ENCODE results near the gene HNRNPA3. TPM values are rescaled to one million over a fixed set of nuclear protein-coding genes. Genes with fewer than 3 reads are reported as not detected.
A peak's percentile ranks its signal among the peaks of the same experiment; 100 is the strongest.
"Not testable (repeated sequence)": the region's sequence is repeated elsewhere in the genome, so short reads cannot be mapped to it uniquely, and the experiment has no call there.

HNRNPA3 gene
- total RNA-seq, 2 experiments from 2014 or later, result 68.2 to 450 TPM

DNA sequence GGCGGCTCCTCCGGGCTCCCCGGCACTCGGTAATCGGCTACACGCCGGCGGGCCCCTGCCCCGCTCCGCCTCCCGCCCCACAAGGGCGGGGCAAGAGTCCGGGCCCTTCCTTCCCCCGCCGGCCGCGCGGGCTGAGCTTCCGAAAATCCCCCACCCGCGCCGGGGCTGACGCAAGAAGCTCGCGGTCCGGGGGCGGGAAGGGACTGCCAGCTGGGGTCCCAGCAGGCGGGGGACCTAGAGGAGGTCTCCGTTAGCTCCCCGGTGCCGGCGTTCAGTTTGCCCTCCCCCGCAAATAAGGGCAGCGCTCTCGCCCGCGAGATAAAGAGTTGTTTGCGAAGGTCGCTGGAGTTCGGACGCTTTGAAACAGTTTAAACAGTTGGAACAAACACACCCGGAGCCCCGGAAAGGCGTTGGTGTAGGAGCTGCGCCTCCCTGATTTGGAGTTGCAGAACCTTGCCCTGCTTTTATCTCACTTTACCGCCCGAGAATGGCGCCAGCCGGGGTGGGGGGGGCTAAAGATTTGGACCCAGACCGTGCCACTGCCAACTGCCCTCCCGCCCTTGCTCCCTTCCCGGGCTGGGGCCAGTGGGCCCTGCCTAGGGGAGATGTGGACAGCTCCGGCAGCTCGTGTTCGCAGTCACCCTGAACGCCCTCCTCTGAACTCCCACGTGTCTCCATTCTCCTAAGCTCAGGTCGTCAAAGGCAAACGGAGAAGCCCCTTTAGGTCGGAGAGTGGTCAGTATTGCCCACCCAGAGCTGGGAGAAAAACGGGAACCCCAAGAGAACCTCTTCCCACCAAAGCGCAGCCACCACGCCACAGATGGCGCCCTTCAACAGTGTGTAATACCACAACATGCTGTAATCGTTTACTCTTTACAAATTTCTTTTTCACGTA is 52.3 kb downstream of the HNRNPA3 start, which contains the start of gene NFE2L2:
TSS of gene NFE2L2 (minus strand) at position 35 of the 895 bp plus-strand sequence. CDS start 151 bp downstream, outside the sequence.
- DNase-seq (ENCODE audit: low spot score), result peak; percentile 93
- H3K79me2 ChIP-seq (ENCODE audit: insufficient read depth, low read depth, low read length), result peaks cover 35% of the 10 kb centered on the region
- peaks cover 26% of the 10 kb centered on the region for H4K20me1 ChIP-seq (ENCODE audit: insufficient read depth, low read length)
- peak within 1 kb of the TSS; percentile 78 for H3K4me3 ChIP-seq (ENCODE audit: low read depth, low read length, poor library complexity, severe bottlenecking)
- peaks cover 38% of the 10 kb centered on the region for H3K4me1 ChIP-seq (ENCODE audit: insufficient read depth, low read length, poor library complexity, severe bottlenecking)
- peak within 1 kb of the TSS; percentile 94 for H3K27ac ChIP-seq (ENCODE audit: low read depth, low read length, poor library complexity, severe bottlenecking)
- peak within 1 kb of the TSS; percentile 91 for H3K4me2 ChIP-seq (ENCODE audit: low read length)
- ChIA-PET POLR2A (interaction anchor here (0.6 to 5.2 kb wide), 23 partner anchors 8 to 439 kb away, joined by 3 to 52 read pairs (median 3); partner anchors contain the start of gene HNRNPA3), CTCF (ENCODE audit: unreplicated experiment) (interaction anchor here (0.9 to 1.7 kb wide), 5 partner anchors 21 to 100 kb away, joined by 3 to 4 read pairs (median 3); no protein-coding TSS in a partner anchor)
- no peaks in the 10 kb centered on the region for H3K9me3 ChIP-seq (ENCODE audit: low read length)
- BruUV-seq (replicated peaks), result TSS peak; percentile 92
- H2AFZ ChIP-seq (ENCODE audit: low read length), result peak within 1 kb of the TSS; percentile 70
- H3K36me3 ChIP-seq (ENCODE audit: insufficient read depth, low read length), result peaks cover 19% of the 10 kb centered on the region
- no peaks in the 10 kb centered on the region for H3K9me2 ChIP-seq (ENCODE audit: insufficient read depth, low read length)
- intact Hi-C loops (cut with micrococcal nuclease; ENCODE audit: unreplicated experiment), result loop anchor here (1.0 to 10.0 kb wide), 3 partner anchors 38 to 1190 kb away; partner anchors contain the start of genes PJVK and PRKRA
- TF ChIP-seq, protein P1, sequence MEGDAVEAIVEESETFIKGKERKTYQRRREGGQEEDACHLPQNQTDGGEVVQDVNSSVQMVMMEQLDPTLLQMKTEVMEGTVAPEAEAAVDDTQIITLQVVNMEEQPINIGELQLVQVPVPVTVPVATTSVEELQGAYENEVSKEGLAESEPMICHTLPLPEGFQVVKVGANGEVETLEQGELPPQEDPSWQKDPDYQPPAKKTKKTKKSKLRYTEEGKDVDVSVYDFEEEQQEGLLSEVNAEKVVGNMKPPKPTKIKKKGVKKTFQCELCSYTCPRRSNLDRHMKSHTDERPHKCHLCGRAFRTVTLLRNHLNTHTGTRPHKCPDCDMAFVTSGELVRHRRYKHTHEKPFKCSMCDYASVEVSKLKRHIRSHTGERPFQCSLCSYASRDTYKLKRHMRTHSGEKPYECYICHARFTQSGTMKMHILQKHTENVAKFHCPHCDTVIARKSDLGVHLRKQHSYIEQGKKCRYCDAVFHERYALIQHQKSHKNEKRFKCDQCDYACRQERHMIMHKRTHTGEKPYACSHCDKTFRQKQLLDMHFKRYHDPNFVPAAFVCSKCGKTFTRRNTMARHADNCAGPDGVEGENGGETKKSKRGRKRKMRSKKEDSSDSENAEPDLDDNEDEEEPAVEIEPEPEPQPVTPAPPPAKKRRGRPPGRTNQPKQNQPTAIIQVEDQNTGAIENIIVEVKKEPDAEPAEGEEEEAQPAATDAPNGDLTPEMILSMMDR (conservative IDR thresholded peaks at IDR 0.05; ENCODE audit: low read length), result peak; percentile 76
- TF ChIP-seq EZH2phosphoT487 (IDR thresholded peaks at IDR 0.05; ENCODE audit: borderline replicate concordance, low read depth, low read length), result no peak

DNA sequence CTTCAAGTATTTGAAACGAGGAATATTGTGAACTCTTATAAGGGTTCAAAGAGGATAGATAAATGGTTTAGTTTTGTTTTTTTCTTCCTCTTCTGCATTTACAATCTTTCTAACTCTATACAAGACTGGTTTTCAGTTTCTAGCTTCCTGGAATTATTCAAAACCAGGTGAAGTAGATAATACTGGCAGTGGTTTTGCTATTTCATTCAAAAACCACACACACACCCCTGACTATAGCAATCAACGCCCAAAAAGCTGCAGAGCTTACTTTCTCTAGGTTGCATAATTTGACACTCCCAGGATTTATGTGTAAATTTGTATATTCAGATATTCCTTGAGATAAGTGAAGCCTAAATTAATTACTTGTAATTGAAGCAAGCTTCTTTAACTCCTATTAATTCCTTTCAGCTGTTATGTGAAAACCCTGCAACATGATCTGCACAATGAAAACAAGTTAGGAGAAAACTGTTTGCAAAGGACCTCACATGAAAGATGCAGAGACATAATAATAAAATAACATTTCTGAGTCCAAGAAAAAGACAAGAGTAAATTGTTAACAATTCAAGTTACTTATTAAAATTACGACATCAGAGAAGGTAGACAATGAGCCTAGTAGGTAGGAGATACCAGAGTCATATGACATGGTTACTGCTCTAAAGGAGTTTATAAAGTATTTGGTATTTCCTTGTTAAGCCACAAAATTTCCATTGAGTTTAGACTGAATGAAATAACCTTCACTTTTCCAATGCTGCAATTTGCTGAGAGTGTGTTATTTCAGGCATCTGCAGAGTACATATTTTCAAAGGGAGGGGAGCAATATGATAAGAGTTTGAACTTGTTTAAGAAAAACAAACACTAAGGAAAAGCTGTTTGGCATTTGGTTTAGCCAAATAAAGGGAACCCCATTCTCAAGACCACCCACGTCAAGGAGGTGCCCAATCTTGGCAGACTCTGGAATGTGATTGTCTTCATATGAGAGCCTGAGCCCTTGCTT is 53.5 kb downstream of the HNRNPA3 start:
- peak; percentile 54 for DNase-seq (ENCODE audit: low spot score)
- Histone ChIP-seq H3K27ac (ENCODE audit: low read depth, low read length, poor library complexity, severe bottlenecking) (peak overlapping the region; percentile 94), H3K4me2 (ENCODE audit: low read length) (peak overlapping the region; percentile 91), H3K4me3 (ENCODE audit: low read depth, low read length, poor library complexity, severe bottlenecking) (peak overlapping the region; percentile 78), H3K79me2 (ENCODE audit: insufficient read depth, low read depth, low read length) (peaks cover 23% of the 10 kb centered on the region), H3K4me1 (ENCODE audit: insufficient read depth, low read length, poor library complexity, severe bottlenecking) (peaks cover 28% of the 10 kb centered on the region), H4K20me1 (ENCODE audit: insufficient read depth, low read length) (peaks cover 21% of the 10 kb centered on the region), H2AFZ (ENCODE audit: low read length) (peak overlapping the region; percentile 70), H3K9me2 (ENCODE audit: insufficient read depth, low read length) (no peaks in the 10 kb centered on the region), H3K36me3 (ENCODE audit: insufficient read depth, low read length) (peaks cover 11% of the 10 kb centered on the region), H3K9me3 (ENCODE audit: low read length) (no peaks in the 10 kb centered on the region)
- ChIA-PET CTCF (ENCODE audit: unreplicated experiment) (interaction anchor here (1.1 kb wide), 1 partner anchor 101 kb away, joined by 4 read pairs; no protein-coding TSS in a partner anchor), POLR2A (interaction anchor here (0.5 to 5.2 kb wide), 10 partner anchors 13 to 1022 kb away, joined by 3 to 52 read pairs (median 4); partner anchors contain the start of gene HNRNPA3)
- no TSS peak for BruUV-seq (replicated peaks)
- intact Hi-C loops (cut with micrococcal nuclease; ENCODE audit: unreplicated experiment), result loop anchor here (10.0 kb wide), 1 partner anchor 1189 kb away; the partner anchor contains the start of genes PJVK and PRKRA
- TF ChIP-seq, protein P1 (conservative IDR thresholded peaks at IDR 0.05; ENCODE audit: low read length), result no peak
- TF ChIP-seq EZH2phosphoT487 (IDR thresholded peaks at IDR 0.05; ENCODE audit: borderline replicate concordance, low read depth, low read length), result no peak

DNA sequence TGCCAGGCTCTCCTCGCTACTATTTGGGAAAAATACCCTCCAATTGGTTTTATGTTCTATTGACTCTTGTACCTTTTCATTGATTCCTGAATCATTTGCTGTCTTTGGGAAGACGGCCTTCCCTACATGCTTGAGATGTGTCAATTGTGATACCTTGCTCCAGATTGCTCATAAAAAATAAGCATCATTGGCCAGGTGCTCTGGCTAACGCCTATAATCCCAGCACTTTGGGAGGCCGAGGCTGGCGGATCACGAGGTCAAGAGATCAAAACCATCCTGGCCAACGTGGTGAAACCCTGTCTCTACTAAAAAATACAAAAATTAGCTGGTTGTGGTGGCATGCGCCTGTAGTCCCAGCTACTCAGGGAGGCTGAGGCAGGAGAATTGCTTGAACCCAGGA is 54.4 kb downstream of the HNRNPA3 start:
- not testable (repeated sequence) for H3K27ac ChIP-seq (ENCODE audit: low read depth, low read length, poor library complexity, severe bottlenecking); H3K9me2 ChIP-seq (ENCODE audit: insufficient read depth, low read length); H3K9me3 ChIP-seq (ENCODE audit: low read length); BruUV-seq (replicated peaks); H3K4me3 ChIP-seq (ENCODE audit: low read depth, low read length, poor library complexity, severe bottlenecking); DNase-seq (ENCODE audit: low spot score); H3K36me3 ChIP-seq (ENCODE audit: insufficient read depth, low read length)
- peaks cover 13% of the 10 kb centered on the region; the same call in 1 of the 2 replicates for H4K20me1 ChIP-seq (ENCODE audit: insufficient read depth, low read length)
- intact Hi-C loops (cut with micrococcal nuclease; ENCODE audit: unreplicated experiment), result loop anchor here (10.0 kb wide), 1 partner anchor 1188 kb away; the partner anchor contains the start of genes PJVK and PRKRA
- ChIA-PET POLR2A (interaction anchor here (2.1 to 5.2 kb wide), 2 partner anchors 19 to 102 kb away, joined by 6 to 52 read pairs; no protein-coding TSS in a partner anchor), CTCF (ENCODE audit: unreplicated experiment) (interaction anchor here (1.1 kb wide), 1 partner anchor 102 kb away, joined by 4 read pairs; no protein-coding TSS in a partner anchor)
- peak overlapping the region; percentile 70; the same call in 1 of the 2 replicates for H2AFZ ChIP-seq (ENCODE audit: low read length)
- peaks cover 15% of the 10 kb centered on the region for H3K79me2 ChIP-seq (ENCODE audit: insufficient read depth, low read depth, low read length)
- peak overlapping the region; percentile 91 for H3K4me2 ChIP-seq (ENCODE audit: low read length)
- H3K4me1 ChIP-seq (ENCODE audit: insufficient read depth, low read length, poor library complexity, severe bottlenecking), result peaks cover 20% of the 10 kb centered on the region

Data from OCI-LY7 (cell line).